T-helper 1 cell treated with Interleukin-12 subunit alpha and Interleukin-12 subunit beta and Interleukin-4 antibody, amounts not matched to agents 30 μg/mL and 1 μg/mL, for 36 hours (primary cell): ENCODE results near the gene PHF21A.
"Not testable (repeated sequence)": the region's sequence is repeated elsewhere in the genome, so short reads cannot be mapped to it uniquely, and the experiment has no call there.

Source experiments
- H3K27ac Mint-ChIP-seq: one replicate; pipeline ENCODE4 v1.8.0; 2021; ENCODE audit warnings: mild to moderate bottlenecking, mixed read lengths
- H3K27me3 Mint-ChIP-seq: one replicate; pipeline ENCODE4 v1.8.0; 2021; ENCODE audit warnings: low read depth, mixed read lengths
- H3K36me3 Mint-ChIP-seq: one replicate; pipeline ENCODE4 v1.8.0; 2021; ENCODE audit warnings: low read depth, mixed read lengths
- H3K4me1 Mint-ChIP-seq: one replicate; pipeline ENCODE4 v1.8.0; 2021; ENCODE audit warnings: low read depth, mixed read lengths
- H3K4me3 Mint-ChIP-seq: one replicate; pipeline ENCODE4 v1.8.0; 2021; ENCODE audit warnings: mild to moderate bottlenecking, moderate library complexity, mixed read lengths
- H3K9me3 Mint-ChIP-seq: one replicate; pipeline ENCODE4 v1.8.0; 2021; ENCODE audit warnings: mixed read lengths

Gene PHF21A

GRCh38 chr11:46014168-46014567, 107.1 kb downstream of the PHF21A start:
- H3K36me3 Mint-ChIP-seq, H3K4me3 Mint-ChIP-seq, H3K27ac Mint-ChIP-seq, H3K9me3 Mint-ChIP-seq, H3K27me3 Mint-ChIP-seq, H3K4me1 Mint-ChIP-seq: not testable (repeated sequence)

GRCh38 chr11:46012185-46012584, 109.1 kb downstream of the PHF21A start:
- Mint-ChIP-seq H3K9me3 (no peaks in the 10 kb centered on the region), H3K36me3 (peaks cover 6% of the 10 kb centered on the region), H3K4me3 (no peak overlapping the region), H3K27me3 (no peaks in the 10 kb centered on the region), H3K27ac (no peak overlapping the region), H3K4me1 (no peaks in the 10 kb centered on the region)

- Mint-ChIP-seq H3K27ac (no peak overlapping the region), H3K4me1 (no peaks in the 10 kb centered on the region), H3K9me3 (no peaks in the 10 kb centered on the region), H3K27me3 (no peaks in the 10 kb centered on the region), H3K36me3 (peaks cover 2% of the 10 kb centered on the region), H3K4me3 (no peak overlapping the region)
These were observed 111.2 kb downstream of the PHF21A start for GRCh38 chr11:46010100-46010499.

- Mint-ChIP-seq H3K9me3 (no peaks in the 10 kb centered on the region), H3K27ac (no peak overlapping the region), H3K36me3 (no peaks in the 10 kb centered on the region)
These were observed 111.6 kb downstream of the PHF21A start for GRCh38 chr11:46009647-46010046.

GRCh38 chr11:46006418-46007070, 114.7 kb downstream of the PHF21A start:
- no peaks in the 10 kb centered on the region for H3K4me1 Mint-ChIP-seq
- H3K36me3 Mint-ChIP-seq = no peaks in the 10 kb centered on the region
- H3K27me3 Mint-ChIP-seq = no peaks in the 10 kb centered on the region
- H3K9me3 Mint-ChIP-seq = no peaks in the 10 kb centered on the region
- H3K27ac Mint-ChIP-seq = no peak overlapping the region
- H3K4me3 Mint-ChIP-seq = no peak overlapping the region

More at GRCh38 chr11:46009647-46010046, 111.6 kb downstream of the PHF21A start:
- H3K4me3 Mint-ChIP-seq = no peak overlapping the region
- no peaks in the 10 kb centered on the region for H3K4me1 Mint-ChIP-seq
- no peaks in the 10 kb centered on the region for H3K27me3 Mint-ChIP-seq

- Mint-ChIP-seq H3K9me3 (no peaks in the 10 kb centered on the region), H3K4me1 (no peaks in the 10 kb centered on the region), H3K36me3 (no peaks in the 10 kb centered on the region), H3K4me3 (no peak overlapping the region), H3K27ac (no peak overlapping the region), H3K27me3 (no peaks in the 10 kb centered on the region)
These were observed 117.7 kb downstream of the PHF21A start for GRCh38 chr11:46003572-46003971.

- H3K4me1 Mint-ChIP-seq = no peaks in the 10 kb centered on the region
- no peak overlapping the region for H3K27ac Mint-ChIP-seq
- H3K9me3 Mint-ChIP-seq = no peaks in the 10 kb centered on the region
- no peaks in the 10 kb centered on the region for H3K36me3 Mint-ChIP-seq
- no peaks in the 10 kb centered on the region for H3K27me3 Mint-ChIP-seq
- no peak overlapping the region for H3K4me3 Mint-ChIP-seq
These were observed 119.1 kb downstream of the PHF21A start for GRCh38 chr11:46002189-46002588.

- H3K4me1 Mint-ChIP-seq = no peaks in the 10 kb centered on the region
- no peaks in the 10 kb centered on the region for H3K27me3 Mint-ChIP-seq
- no peaks in the 10 kb centered on the region for H3K36me3 Mint-ChIP-seq
- no peaks in the 10 kb centered on the region for H3K9me3 Mint-ChIP-seq
- no peak overlapping the region for H3K4me3 Mint-ChIP-seq
- H3K27ac Mint-ChIP-seq = no peak overlapping the region
These were observed 119.8 kb downstream of the PHF21A start for GRCh38 chr11:46001448-46001914.

- Mint-ChIP-seq H3K36me3 (no peaks in the 10 kb centered on the region), H3K27me3 (no peaks in the 10 kb centered on the region), H3K27ac (no peak overlapping the region), H3K4me1 (no peaks in the 10 kb centered on the region), H3K9me3 (no peaks in the 10 kb centered on the region), H3K4me3 (no peak overlapping the region)
These were observed 123.7 kb downstream of the PHF21A start for GRCh38 chr11:45997599-45997998.

- Mint-ChIP-seq H3K27ac (no peak overlapping the region), H3K4me1 (no peaks in the 10 kb centered on the region), H3K36me3 (no peaks in the 10 kb centered on the region), H3K4me3 (no peak overlapping the region), H3K27me3 (no peaks in the 10 kb centered on the region), H3K9me3 (no peaks in the 10 kb centered on the region)
These were observed 125.9 kb downstream of the PHF21A start for GRCh38 chr11:45995342-45995734.

GRCh38 chr11:45994371-45995341, 126.6 kb downstream of the PHF21A start:
- H3K27ac Mint-ChIP-seq = no peak overlapping the region
- no peaks in the 10 kb centered on the region for H3K4me1 Mint-ChIP-seq
- no peaks in the 10 kb centered on the region for H3K9me3 Mint-ChIP-seq
- H3K27me3 Mint-ChIP-seq = no peaks in the 10 kb centered on the region
- H3K4me3 Mint-ChIP-seq = no peak overlapping the region
- no peaks in the 10 kb centered on the region for H3K36me3 Mint-ChIP-seq

GRCh38 chr11:45993531-45994001, 127.7 kb downstream of the PHF21A start:
- no peaks in the 10 kb centered on the region for H3K27me3 Mint-ChIP-seq
- no peak overlapping the region for H3K27ac Mint-ChIP-seq

GRCh38 chr11:45988921-45989320, 132.3 kb downstream of the PHF21A start:
- Mint-ChIP-seq H3K27me3 (no peaks in the 10 kb centered on the region), H3K36me3 (peaks cover under 1% of the 10 kb centered on the region), H3K9me3 (no peaks in the 10 kb centered on the region), H3K27ac (no peak overlapping the region), H3K4me1 (peaks cover 6% of the 10 kb centered on the region), H3K4me3 (no peak overlapping the region)

More at GRCh38 chr11:45993531-45994001, 127.7 kb downstream of the PHF21A start:
- Mint-ChIP-seq H3K4me1 (no peaks in the 10 kb centered on the region), H3K9me3 (no peaks in the 10 kb centered on the region), H3K36me3 (no peaks in the 10 kb centered on the region), H3K4me3 (no peak overlapping the region)

GRCh38 chr11:45985212-45985611, 136.0 kb downstream of the PHF21A start:
- no peaks in the 10 kb centered on the region for H3K9me3 Mint-ChIP-seq
- peaks cover 13% of the 10 kb centered on the region for H3K4me1 Mint-ChIP-seq
- H3K27me3 Mint-ChIP-seq = no peaks in the 10 kb centered on the region
- no peak overlapping the region for H3K4me3 Mint-ChIP-seq
- no peak overlapping the region for H3K27ac Mint-ChIP-seq
- peaks cover 3% of the 10 kb centered on the region for H3K36me3 Mint-ChIP-seq

- Mint-ChIP-seq H3K4me1 (peaks cover 13% of the 10 kb centered on the region), H3K27me3 (no peaks in the 10 kb centered on the region)
These were observed 137.1 kb downstream of the PHF21A start for GRCh38 chr11:45984192-45984591.

More at GRCh38 chr11:45984192-45984591, 137.1 kb downstream of the PHF21A start:
- H3K27ac Mint-ChIP-seq = no peak overlapping the region
- peaks cover 10% of the 10 kb centered on the region for H3K36me3 Mint-ChIP-seq
- H3K4me3 Mint-ChIP-seq = no peak overlapping the region
- H3K9me3 Mint-ChIP-seq = no peaks in the 10 kb centered on the region
